Measurements from ENCODE around the gene NSMCE1. TPM values are rescaled to one million over a fixed set of nuclear protein-coding genes. Genes with fewer than 3 reads are reported as not detected.

NSMCE1 gene
- total and polyA plus RNA-seq, 2 donors (not counting 1 experiment from before 2014, with no cell fraction given), result 48.8 to 142 TPM

DNA sequence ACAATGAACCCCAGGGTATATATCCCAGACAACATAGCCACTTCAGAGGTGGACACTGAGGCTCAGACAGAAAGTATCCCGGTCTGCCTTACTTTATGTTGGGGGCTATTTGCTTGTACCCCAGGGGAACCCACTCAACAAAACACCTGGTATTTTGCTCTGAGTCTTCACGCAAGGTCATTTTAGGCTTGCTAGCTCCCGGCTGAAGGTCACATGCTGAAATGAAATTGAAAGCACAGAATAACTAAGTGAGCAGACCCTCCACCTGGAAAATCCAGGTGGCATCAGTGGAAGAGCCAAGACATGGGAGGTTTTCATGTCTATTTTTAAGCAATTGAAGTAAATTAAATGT is 69.4 kb downstream of the NSMCE1 start:
- no peak overlapping the region for H2AFZ ChIP-seq (ENCODE audit: low read length)
- no peaks in the 10 kb centered on the region for H3K9me3 ChIP-seq (ENCODE audit: control insufficient read depth, insufficient read depth, low read depth, low read length)
- TF ChIP-seq CTCF (conservative IDR thresholded peaks at IDR 0.05 in 1 of 2, IDR thresholded peaks at IDR 0.05 in 1 of 2; ENCODE audit: low read depth in 1 of 2, low read length in 2 of 2), result no peak
- TF ChIP-seq EZH2 (IDR thresholded peaks at IDR 0.05; ENCODE audit: low read length, missing control alignments), result no peak
- no peak overlapping the region for H3K4me3 ChIP-seq (replicated peaks in 1 of 4; ENCODE audit: control extremely low read depth in 1 of 4, insufficient read depth in 1 of 4, low read depth in 3 of 4, low read length in 4 of 4)
- H3K36me3 ChIP-seq (ENCODE audit: control insufficient read depth, insufficient read depth, low read length), result no peaks in the 10 kb centered on the region
- H3K27ac ChIP-seq (ENCODE audit: insufficient read depth, low read length), result no peak overlapping the region
- no peaks in the 10 kb centered on the region for H3K79me2 ChIP-seq (ENCODE audit: control insufficient read depth, insufficient read depth, low read length)
- H3K4me1 ChIP-seq (ENCODE audit: control insufficient read depth, extremely low read depth, insufficient read depth, low read length), result peaks cover 5% of the 10 kb centered on the region
- no peak for DNase-seq (ENCODE audit: low read depth in 2 of 2)
- no peaks in the 10 kb centered on the region for H4K20me1 ChIP-seq (ENCODE audit: control insufficient read depth, extremely low read depth, insufficient read depth, low read length)
- no peak overlapping the region for H3K4me2 ChIP-seq (ENCODE audit: extremely low read depth, insufficient read depth, low read length)
- no peak overlapping the region for H3K9ac ChIP-seq (ENCODE audit: insufficient read depth, low read length)
- H3K27me3 ChIP-seq (ENCODE audit: control insufficient read depth, insufficient read depth, low read length), result peaks cover 15% of the 10 kb centered on the region

DNA sequence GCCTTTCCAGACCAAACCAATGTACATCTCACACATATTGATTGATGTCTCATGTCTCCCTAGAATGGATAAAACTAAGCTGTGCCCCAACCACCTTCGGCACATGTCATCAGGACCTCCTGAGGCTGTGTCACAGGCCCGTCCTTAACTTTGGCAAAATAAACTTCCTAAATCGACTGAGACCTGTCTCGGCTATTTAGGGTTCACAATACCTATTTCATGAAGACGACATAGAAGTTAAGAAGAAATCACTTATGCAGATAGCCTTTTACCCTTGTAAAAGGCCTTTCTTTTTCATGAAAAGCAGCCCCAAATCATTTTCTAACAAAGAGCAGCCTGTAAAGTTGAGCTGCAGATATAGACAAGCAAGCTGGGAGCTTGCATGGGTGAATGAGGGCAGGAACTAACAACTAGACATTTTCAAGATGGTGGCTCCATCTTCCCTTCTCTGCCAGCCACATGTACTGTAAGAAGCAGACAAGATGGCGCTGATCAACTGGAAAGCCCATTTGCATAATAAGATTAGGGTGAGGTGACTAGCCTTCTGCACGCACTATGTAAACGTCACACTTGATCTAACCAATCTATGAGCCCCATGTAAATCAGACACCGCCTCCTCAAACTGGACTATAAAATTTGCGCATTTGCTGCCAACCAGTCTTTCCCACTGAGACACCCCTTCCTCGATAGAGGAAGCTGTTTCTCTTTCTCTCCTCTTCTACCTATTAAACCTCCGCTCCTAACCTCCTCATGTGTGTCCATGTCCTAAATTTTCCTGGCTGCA is 69.9 kb downstream of the NSMCE1 start:
- H2AFZ ChIP-seq (ENCODE audit: low read length), result no peak overlapping the region
- H3K9ac ChIP-seq (ENCODE audit: insufficient read depth, low read length), result no peak overlapping the region
- no peak overlapping the region for H3K4me2 ChIP-seq (ENCODE audit: extremely low read depth, insufficient read depth, low read length)
- no peaks in the 10 kb centered on the region for H4K20me1 ChIP-seq (ENCODE audit: control insufficient read depth, extremely low read depth, insufficient read depth, low read length)
- no peak overlapping the region for H3K27ac ChIP-seq (ENCODE audit: insufficient read depth, low read length)
- no peak overlapping the region for H3K4me3 ChIP-seq (replicated peaks in 1 of 4; ENCODE audit: control extremely low read depth in 1 of 4, insufficient read depth in 1 of 4, low read depth in 3 of 4, low read length in 4 of 4)
- peaks cover 15% of the 10 kb centered on the region for H3K27me3 ChIP-seq (ENCODE audit: control insufficient read depth, insufficient read depth, low read length)
- H3K9me3 ChIP-seq (ENCODE audit: control insufficient read depth, insufficient read depth, low read depth, low read length), result no peaks in the 10 kb centered on the region
- H3K79me2 ChIP-seq (ENCODE audit: control insufficient read depth, insufficient read depth, low read length), result no peaks in the 10 kb centered on the region
- no peak for DNase-seq (ENCODE audit: low read depth in 2 of 2)
- no peaks in the 10 kb centered on the region for H3K36me3 ChIP-seq (ENCODE audit: control insufficient read depth, insufficient read depth, low read length)
- H3K4me1 ChIP-seq (ENCODE audit: control insufficient read depth, extremely low read depth, insufficient read depth, low read length), result peaks cover 5% of the 10 kb centered on the region
- TF ChIP-seq CTCF (conservative IDR thresholded peaks at IDR 0.05 in 1 of 2, IDR thresholded peaks at IDR 0.05 in 1 of 2; ENCODE audit: low read depth in 1 of 2, low read length in 2 of 2), result no peak
- TF ChIP-seq EZH2 (IDR thresholded peaks at IDR 0.05; ENCODE audit: low read length, missing control alignments), result no peak

GRCh38 chr16:27197004-27197403 is 71.6 kb downstream of the NSMCE1 start:
- no peaks in the 10 kb centered on the region for H4K20me1 ChIP-seq (ENCODE audit: control insufficient read depth, extremely low read depth, insufficient read depth, low read length)
- H3K36me3 ChIP-seq (ENCODE audit: control insufficient read depth, insufficient read depth, low read length), result no peaks in the 10 kb centered on the region
- no peak overlapping the region for H3K9ac ChIP-seq (ENCODE audit: insufficient read depth, low read length)
- no peak overlapping the region for H3K27ac ChIP-seq (ENCODE audit: insufficient read depth, low read length)
- H3K4me3 ChIP-seq (replicated peaks in 1 of 4; ENCODE audit: control extremely low read depth in 1 of 4, insufficient read depth in 1 of 4, low read depth in 3 of 4, low read length in 4 of 4), result no peak overlapping the region
- no peaks in the 10 kb centered on the region for H3K4me1 ChIP-seq (ENCODE audit: control insufficient read depth, extremely low read depth, insufficient read depth, low read length)
- no peak for DNase-seq (ENCODE audit: low read depth in 2 of 2)
- H3K27me3 ChIP-seq (ENCODE audit: control insufficient read depth, insufficient read depth, low read length), result peaks cover 15% of the 10 kb centered on the region
- H2AFZ ChIP-seq (ENCODE audit: low read length), result no peak overlapping the region
- no peaks in the 10 kb centered on the region for H3K9me3 ChIP-seq (ENCODE audit: control insufficient read depth, insufficient read depth, low read depth, low read length)
- TF ChIP-seq CTCF (conservative IDR thresholded peaks at IDR 0.05 in 1 of 2, IDR thresholded peaks at IDR 0.05 in 1 of 2; ENCODE audit: low read depth in 1 of 2, low read length in 2 of 2), result no peak
- no peak for TF ChIP-seq EZH2 (IDR thresholded peaks at IDR 0.05; ENCODE audit: low read length, missing control alignments)
- H3K79me2 ChIP-seq (ENCODE audit: control insufficient read depth, insufficient read depth, low read length), result no peaks in the 10 kb centered on the region
- H3K4me2 ChIP-seq (ENCODE audit: extremely low read depth, insufficient read depth, low read length), result no peak overlapping the region

All from fibroblast of lung (primary cell).